H1 (cell line): Measurements from ENCODE around the gene ABCA13. TPM values are rescaled to one million over a fixed set of nuclear protein-coding genes. Genes with fewer than 3 reads are reported as not detected.

Source experiments
- CTCF ChIA-PET: fragments of 300-600 bp; sonication (Branson Sonifier 250); formaldehyde crosslinking; loops from one replicate; lab custom pipeline; 2021; ENCODE audit not compliant: partially characterized antibody; lab: Charles Lee
- POLR2A ChIA-PET: fragments of 300-600 bp; sonication (Branson Sonifier 250); formaldehyde crosslinking; loops from one replicate; lab custom pipeline; 2021; ENCODE audit warnings: inconsistent platforms; ENCODE audit not compliant: partially characterized antibody; lab: Charles Lee
- DNase-seq, 2 experiments: peaks; one replicate each; pipeline versions ENCODE4 v3.0.0 to v3.0.0-alpha.2; 2010 to 2022; ENCODE audit warnings: low spot score in 2 of 2, low read depth in 1 of 2, mixed read lengths in 1 of 2
- FAIRE-seq: peaks from 2 replicates; lab custom pipeline; 2011; peaks lifted over from hg19 to GRCh38; lab: Jason Lieb, UNC
- H2AFZ ChIP-seq: 2 replicates; pipeline ENCODE4 v1.8.1; 2012; ENCODE audit warnings: low read length, inconsistent platforms
- H2AK5ac ChIP-seq: 2 replicates; pipeline ENCODE4 v1.6.1; 2013; ENCODE audit warnings: low read depth, low read length
- H2BK120ac ChIP-seq: replicated peaks from 2 replicates; pipeline ENCODE3; 2013; ENCODE audit warnings: low read depth, low read length, inconsistent platforms
- H2BK12ac ChIP-seq: 2 replicates; pipeline ENCODE4 v1.6.1; 2013; ENCODE audit warnings: low read depth, low read length
- H2BK15ac ChIP-seq: 2 replicates; pipeline ENCODE4 v1.6.1; 2013; ENCODE audit warnings: low read length
- H2BK20ac ChIP-seq: 2 replicates; pipeline ENCODE4 v1.6.1; 2013; ENCODE audit warnings: low read length
- H2BK5ac ChIP-seq: 2 replicates; pipeline ENCODE4 v1.6.1; 2013; ENCODE audit warnings: low read depth, low read length
- H3K14ac ChIP-seq: 2 replicates; pipeline ENCODE4 v1.6.1; 2013; ENCODE audit warnings: inconsistent platforms; ENCODE audit not compliant: insufficient read length
- H3K18ac ChIP-seq: 2 replicates; pipeline ENCODE4 v1.6.1; 2013; ENCODE audit warnings: low read length; ENCODE audit errors: extremely low read depth
- H3K23ac ChIP-seq: 2 replicates; pipeline ENCODE4 v1.6.1; 2013; ENCODE audit warnings: inconsistent platforms; ENCODE audit not compliant: insufficient read length
- H3K23me2 ChIP-seq: 2 replicates; pipeline ENCODE4 v1.6.1; 2013; ENCODE audit warnings: low read depth, low read length
- H3K27ac ChIP-seq: 2 replicates; pipeline ENCODE4 v1.6.1; 2011; ENCODE audit warnings: low read depth, low read length, inconsistent platforms
- H3K27me3 ChIP-seq, 4 experiments: replicated peaks in 1 of 4; 1 replicate in 1 of 4; 2 replicates in 3 of 4; pipeline versions ENCODE4 v1.6.1 to v1.8.1; 2011 to 2013; ENCODE audit warnings: low read length in 3 of 4, mild to moderate bottlenecking in 3 of 4, inconsistent platforms in 2 of 4, mixed read lengths in 2 of 4, moderate library complexity in 1 of 4; ENCODE audit not compliant: control insufficient read depth in 3 of 4, insufficient read depth in 3 of 4; ENCODE audit errors: extremely low read depth in 1 of 4
- H3K36me3 ChIP-seq, 4 experiments: 2 replicates each; pipeline versions ENCODE4 v1.6.1 to v1.8.1; 2011 to 2013; ENCODE audit warnings: mild to moderate bottlenecking in 4 of 4, low read length in 3 of 4, moderate library complexity in 2 of 4, control low read depth in 1 of 4, inconsistent platforms in 1 of 4; ENCODE audit not compliant: insufficient read depth in 4 of 4, control insufficient read depth in 2 of 4
- H3K4ac ChIP-seq: replicated peaks from 2 replicates; pipeline ENCODE3; 2013; ENCODE audit warnings: low read length, low read depth, mixed read lengths, inconsistent platforms; ENCODE audit not compliant: insufficient read length
- H3K4me1 ChIP-seq, 4 experiments: replicated peaks in 1 of 4; 1 replicate in 1 of 4; 2 replicates in 3 of 4; pipeline versions ENCODE4 v1.6.1 to v1.8.1; 2011 to 2013; ENCODE audit warnings: low read length in 3 of 4, inconsistent platforms in 2 of 4, mixed read lengths in 1 of 4; ENCODE audit not compliant: insufficient read depth in 4 of 4, control insufficient read depth in 3 of 4
- H3K4me2 ChIP-seq, 2 experiments: 2 replicates each; pipeline versions ENCODE4 v1.6.1 to v1.8.1; 2011 to 2013; ENCODE audit warnings: low read depth in 2 of 2, low read length in 2 of 2, control low read depth in 1 of 2, inconsistent platforms in 1 of 2, mild to moderate bottlenecking in 1 of 2; ENCODE audit not compliant: insufficient read depth in 1 of 2
- H3K4me3 ChIP-seq, 4 experiments: fragments of 200-600, 300-600 bp in 1 of 4; sonication (generic), shearing (Covaris generic), sonication (Bioruptor Twin) in 1 of 4; 2 replicates each; pipeline versions ENCODE4 v1.5.1 to v1.8.1; 2011 to 2016; ENCODE audit warnings: low read length in 4 of 4, low read depth in 3 of 4, control low read depth in 2 of 4, inconsistent platforms in 2 of 4, mild to moderate bottlenecking in 2 of 4, mixed read lengths in 1 of 4, moderate library complexity in 1 of 4; ENCODE audit not compliant: insufficient read depth in 2 of 4; ENCODE audit errors: extremely low read depth in 1 of 4
- H3K56ac ChIP-seq: replicated peaks from 2 replicates; pipeline ENCODE3; 2013; ENCODE audit warnings: low read depth, mild to moderate bottlenecking, mixed read lengths, low read length, inconsistent platforms; ENCODE audit not compliant: insufficient read length
- H3K79me1 ChIP-seq: 2 replicates; pipeline ENCODE4 v1.6.1; 2013; ENCODE audit warnings: low read depth, low read length, control low read depth
- H3K79me2 ChIP-seq, 2 experiments: 2 replicates each; pipeline versions ENCODE4 v1.6.1 to v1.8.1; 2012 to 2013; ENCODE audit warnings: low read length in 2 of 2, mild to moderate bottlenecking in 2 of 2, inconsistent platforms in 1 of 2; ENCODE audit not compliant: insufficient read depth in 2 of 2, control insufficient read depth in 1 of 2
- H3K9ac ChIP-seq, 4 experiments: replicated peaks in 1 of 4; 1 replicate in 1 of 4; 2 replicates in 3 of 4; pipeline versions ENCODE4 v1.6.1 to v1.8.1; 2011 to 2013; ENCODE audit warnings: low read depth in 3 of 4, low read length in 3 of 4, control low read depth in 2 of 4, mild to moderate bottlenecking in 2 of 4, moderate library complexity in 2 of 4, inconsistent platforms in 1 of 4; ENCODE audit errors: extremely low read depth in 1 of 4
- H3K9me3 ChIP-seq, 2 experiments: 2 replicates each; pipeline versions ENCODE4 v1.6.1 to v1.8.1; 2012 to 2013; ENCODE audit warnings: mild to moderate bottlenecking in 2 of 2, moderate library complexity in 2 of 2, control low read depth in 1 of 2, inconsistent platforms in 1 of 2, low read depth in 1 of 2, low read length in 1 of 2, mixed read lengths in 1 of 2; ENCODE audit not compliant: insufficient read depth in 2 of 2
- H4K20me1 ChIP-seq, 2 experiments: replicated peaks in 1 of 2; 2 replicates each; pipeline versions ENCODE3 to v1.8.1; 2011 to 2013; ENCODE audit warnings: inconsistent platforms in 2 of 2, low read length in 2 of 2, mild to moderate bottlenecking in 1 of 2; ENCODE audit not compliant: insufficient read depth in 2 of 2, control insufficient read depth in 1 of 2
- H4K5ac ChIP-seq: 2 replicates; pipeline ENCODE4 v1.6.1; 2013; ENCODE audit warnings: low read length, low read depth, mixed read lengths, inconsistent platforms; ENCODE audit not compliant: insufficient read length
- H4K8ac ChIP-seq: 2 replicates; pipeline ENCODE4 v1.8.0; 2013; ENCODE audit warnings: mild to moderate bottlenecking, moderate library complexity, low read length, inconsistent platforms; ENCODE audit not compliant: insufficient read depth; ENCODE audit errors: extremely low read depth
- H4K91ac ChIP-seq: replicated peaks from 2 replicates; pipeline ENCODE3; 2013; ENCODE audit warnings: low read length, mixed read lengths, inconsistent platforms; ENCODE audit not compliant: insufficient read length
- BCL11A ChIP-seq, 2 experiments: IDR thresholded peaks; one replicate each; pipeline ENCODE4 v1.6.1; 2011; ENCODE audit warnings: low read depth in 2 of 2, low read length in 2 of 2, mild to moderate bottlenecking in 2 of 2
- BRCA1 ChIP-seq: IDR thresholded peaks from 2 replicates; pipeline ENCODE4 v1.6.1; 2012; ENCODE audit warnings: low read depth, low read length, improper control_type of control experiment
- EGR1 ChIP-seq: IDR thresholded peaks from 2 replicates; pipeline ENCODE4 v1.6.1; 2011; ENCODE audit warnings: low read depth, low read length, borderline replicate concordance
- FOSL1 ChIP-seq: IDR thresholded peaks from 2 replicates; pipeline ENCODE4 v1.6.1; 2011; ENCODE audit warnings: mild to moderate bottlenecking, low read depth, low read length, moderate library complexity; ENCODE audit not compliant: insufficient read depth
- KDM1A ChIP-seq: fragments of 200-600, 300-600 bp; sonication (generic); IDR thresholded peaks from 2 replicates; pipeline ENCODE4 v1.7.1; 2016; ENCODE audit warnings: mild to moderate bottlenecking, low read length, borderline replicate concordance
- PHF8 ChIP-seq: fragments of 200-600 bp; sonication (generic); conservative IDR thresholded peaks from 2 replicates; pipeline ENCODE4 v1.7.1; 2012; ENCODE audit warnings: low read depth, mild to moderate bottlenecking, inconsistent platforms, low read length, moderate library complexity
- SAP30 ChIP-seq: fragments of 300-600 bp; sonication (generic); IDR thresholded peaks from 2 replicates; pipeline ENCODE4 v1.7.1; 2012; ENCODE audit warnings: low read length, moderate library complexity, mild to moderate bottlenecking, inconsistent platforms; ENCODE audit not compliant: insufficient read depth, insufficient replicate concordance
- SIRT6 ChIP-seq: IDR thresholded peaks from one replicate; pipeline ENCODE4 v1.7.1; 2012; ENCODE audit warnings: low read length, inconsistent platforms
- SP2 ChIP-seq: IDR thresholded peaks from 2 replicates; pipeline ENCODE4 v1.6.1; 2012; ENCODE audit warnings: mild to moderate bottlenecking, low read length, inconsistent platforms
- TAF7 ChIP-seq: optimal IDR thresholded peaks from 2 replicates; pipeline ENCODE3; 2011; ENCODE audit warnings: low read depth, mild to moderate bottlenecking, inconsistent platforms, low read length, moderate library complexity, borderline replicate concordance
- TBP ChIP-seq: IDR thresholded peaks from 2 replicates; pipeline ENCODE4 v1.6.1; 2011; ENCODE audit warnings: low read depth, low read length, improper control_type of control experiment
- WGBS, 2 experiments: shearing (Covaris generic) in 1 of 2; methylation state at CpG; one replicate each; pipeline versions ENCODE4 v1.1.6 to v1.1.7; 2013 to 2015; ENCODE audit warnings: low lambda C conversion rate in 2 of 2, mixed read lengths in 2 of 2, inconsistent platforms in 1 of 2, low coverage in 1 of 2, missing lambda C conversion rate in 1 of 2; ENCODE audit not compliant: insufficient replicate concordance in 2 of 2, insufficient coverage in 1 of 2, insufficient read length in 1 of 2; ENCODE audit errors: extremely low coverage in 1 of 2, missing lambda C conversion rate in 1 of 2; 5-methylcytosine and 5-hydroxymethylcytosine counted together
- polyA plus RNA-seq, 7 experiments: library from polyadenylated mRNA; depleted of rRNA in 3 of 7; stranded (reverse) in 5 of 7; unstranded in 2 of 7; fragments of >200 nt in 5 of 7; fragments of 200-250 nt in 2 of 7; gene quantifications; 1 replicate in 5 of 7; 2 replicates in 1 of 7; 4 replicates in 1 of 7; pipeline versions ENCODE4 v1.2.1 to v1.2.3, GENCODE V29; 2011 to 2013; ENCODE audit warnings: missing spikeins in 2 of 7, mixed read lengths in 2 of 7
- total RNA-seq: library from RNA; stranded (reverse); fragmentation: NEBNext Ultra II Directional; extraction: Animal tissue kit (Norgen Biotek cat#: 25700); gene quantifications from 2 replicates; pipeline ENCODE4 v1.2.1, GENCODE V29; 2021
- TF ChIP-seq, protein P1 (sequence below), 3 experiments: IDR thresholded peaks; 1 replicate in 2 of 3; 2 replicates in 1 of 3; pipeline versions ENCODE4 v1.5.1 to v1.6.1; 2011; ENCODE audit warnings: low read length in 3 of 3, mild to moderate bottlenecking in 3 of 3, inconsistent platforms in 2 of 3, low read depth in 1 of 3, moderate library complexity in 1 of 3; ENCODE audit not compliant: insufficient read depth in 1 of 3; ENCODE audit errors: control extremely low read depth in 1 of 3

Gene ABCA13
- total and polyA plus RNA-seq, 2 of the 8 experiments (the other 6 are each of a cell fraction or from before 2014, with no cell fraction given) = 0.07 to 0.09 TPM

DNA sequence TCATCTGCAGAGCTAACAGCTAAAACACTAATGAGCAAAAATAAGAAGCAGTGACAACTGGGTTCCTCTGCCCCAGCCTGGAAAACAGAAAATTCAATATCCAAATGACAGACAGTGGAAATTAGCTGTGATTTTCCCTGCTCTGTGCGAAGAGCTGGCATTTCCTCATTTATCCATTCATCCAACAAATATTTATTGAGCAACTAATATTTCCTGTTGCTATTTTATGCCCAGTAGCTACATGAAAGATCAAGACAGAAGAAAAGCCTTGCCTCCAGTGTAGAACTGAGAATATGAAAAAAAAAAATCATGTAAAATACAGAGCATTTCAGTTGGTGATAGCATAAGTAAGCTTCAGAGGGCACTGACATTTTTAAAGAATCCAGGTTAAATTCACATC, 140.9 kb downstream of the ABCA13 start:
- ChIA-PET POLR2A (no interaction called here), CTCF (interaction anchor here (0.6 to 2.7 kb wide), 5 partner anchors 12 to 397 kb away, joined by 3 to 22 read pairs (median 4); no protein-coding TSS in a partner anchor)
- Histone ChIP-seq H3K27ac (no peak overlapping the region), H2AFZ (no peak overlapping the region), H2AK5ac (no peak overlapping the region), H3K23me2 (no peaks in the 10 kb centered on the region), H3K27me3 (no peaks in the 10 kb centered on the region), H3K14ac (no peak overlapping the region), H4K91ac (no peak overlapping the region), H2BK20ac (no peak overlapping the region), H3K4ac (no peak overlapping the region), H3K79me2 (no peaks in the 10 kb centered on the region), H3K4me1 (no peaks in the 10 kb centered on the region), H3K4me2 (no peak overlapping the region), H4K20me1 (no peaks in the 10 kb centered on the region), H3K79me1 (no peaks in the 10 kb centered on the region), H2BK12ac (no peak overlapping the region), H2BK120ac (no peak overlapping the region), H3K9me3 (no peaks in the 10 kb centered on the region), H3K23ac (no peak overlapping the region), H2BK5ac (no peak overlapping the region), H3K36me3 (no peaks in the 10 kb centered on the region), H2BK15ac (no peak overlapping the region), H3K56ac (no peak overlapping the region), H3K18ac (no peak overlapping the region), H4K8ac (no peak overlapping the region), H4K5ac (no peak overlapping the region), H3K9ac (no peak overlapping the region), H3K4me3 (no peak overlapping the region)
- WGBS, 2 experiments = 100% methylated on average over 1 of the region's 1 CpG; no CpG with 5 or more reads in 1 of the 2 experiments
- DNase-seq (no peak), FAIRE-seq (no peak)
- TF ChIP-seq EGR1 (no peak), SP2 (no peak), KDM1A (no peak), PHF8 (no peak), SIRT6 (no peak), BCL11A (IDR thresholded peaks at IDR 0.05; ENCODE audit: low read depth in 2 of 2, low read length in 2 of 2) (no peak), BRCA1 (no peak), TAF7 (no peak), TBP (no peak), SAP30 (no peak), FOSL1 (no peak)
- TF ChIP-seq, protein P1, sequence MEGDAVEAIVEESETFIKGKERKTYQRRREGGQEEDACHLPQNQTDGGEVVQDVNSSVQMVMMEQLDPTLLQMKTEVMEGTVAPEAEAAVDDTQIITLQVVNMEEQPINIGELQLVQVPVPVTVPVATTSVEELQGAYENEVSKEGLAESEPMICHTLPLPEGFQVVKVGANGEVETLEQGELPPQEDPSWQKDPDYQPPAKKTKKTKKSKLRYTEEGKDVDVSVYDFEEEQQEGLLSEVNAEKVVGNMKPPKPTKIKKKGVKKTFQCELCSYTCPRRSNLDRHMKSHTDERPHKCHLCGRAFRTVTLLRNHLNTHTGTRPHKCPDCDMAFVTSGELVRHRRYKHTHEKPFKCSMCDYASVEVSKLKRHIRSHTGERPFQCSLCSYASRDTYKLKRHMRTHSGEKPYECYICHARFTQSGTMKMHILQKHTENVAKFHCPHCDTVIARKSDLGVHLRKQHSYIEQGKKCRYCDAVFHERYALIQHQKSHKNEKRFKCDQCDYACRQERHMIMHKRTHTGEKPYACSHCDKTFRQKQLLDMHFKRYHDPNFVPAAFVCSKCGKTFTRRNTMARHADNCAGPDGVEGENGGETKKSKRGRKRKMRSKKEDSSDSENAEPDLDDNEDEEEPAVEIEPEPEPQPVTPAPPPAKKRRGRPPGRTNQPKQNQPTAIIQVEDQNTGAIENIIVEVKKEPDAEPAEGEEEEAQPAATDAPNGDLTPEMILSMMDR (IDR thresholded peaks at IDR 0.05; ENCODE audit: control extremely low read depth in 1 of 3, insufficient read depth in 1 of 3, low read depth in 1 of 3, low read length in 3 of 3) = no peak
